ENCODE data around the gene ATIC.
"Not testable (repeated sequence)": the region's sequence is repeated elsewhere in the genome, so short reads cannot be mapped to it uniquely, and the experiment has no call there.

The ATIC gene

DNA sequence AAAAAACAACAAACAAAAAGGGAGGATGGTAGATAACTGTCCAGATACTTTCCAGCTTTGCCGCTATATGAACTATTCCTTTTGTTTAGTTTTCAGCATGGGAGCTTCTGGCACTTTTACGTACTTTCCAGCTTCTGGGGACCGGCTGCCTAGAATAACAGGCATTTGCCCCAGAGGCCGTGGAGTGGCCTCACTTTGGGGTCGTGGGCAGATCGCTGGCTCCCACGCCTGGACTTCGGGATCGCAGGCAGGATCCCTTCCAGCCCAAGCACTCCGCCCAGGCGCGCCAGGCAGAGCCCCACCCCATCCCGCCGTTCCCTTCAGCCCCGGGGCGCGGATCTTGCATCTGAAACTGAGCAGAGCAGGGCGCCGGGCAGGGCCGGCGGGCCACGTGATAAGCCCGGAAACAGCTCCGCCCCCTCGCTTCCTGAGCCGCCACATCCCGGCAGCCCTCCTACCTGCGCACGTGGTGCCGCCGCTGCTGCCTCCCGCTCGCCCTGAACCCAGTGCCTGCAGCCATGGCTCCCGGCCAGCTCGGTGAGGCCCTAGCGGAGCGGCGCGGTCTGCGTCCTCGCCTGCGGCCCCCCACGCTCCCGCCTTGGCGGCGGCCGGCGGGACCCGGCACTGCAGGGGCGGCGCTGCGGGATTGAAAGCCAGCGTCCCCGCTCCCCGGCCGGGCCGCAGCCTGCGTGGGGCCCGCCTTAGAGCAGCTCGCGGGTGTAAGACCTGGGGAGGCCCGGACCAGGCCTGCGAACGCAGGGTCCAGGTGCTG lies at the start of gene ATIC:
Gene ATIC (plus strand): TSS at position 435 of the 772 bp plus-strand sequence. CDS start 84 bp downstream, at position 519.
- DNase-seq: peak; percentile 61

DNA sequence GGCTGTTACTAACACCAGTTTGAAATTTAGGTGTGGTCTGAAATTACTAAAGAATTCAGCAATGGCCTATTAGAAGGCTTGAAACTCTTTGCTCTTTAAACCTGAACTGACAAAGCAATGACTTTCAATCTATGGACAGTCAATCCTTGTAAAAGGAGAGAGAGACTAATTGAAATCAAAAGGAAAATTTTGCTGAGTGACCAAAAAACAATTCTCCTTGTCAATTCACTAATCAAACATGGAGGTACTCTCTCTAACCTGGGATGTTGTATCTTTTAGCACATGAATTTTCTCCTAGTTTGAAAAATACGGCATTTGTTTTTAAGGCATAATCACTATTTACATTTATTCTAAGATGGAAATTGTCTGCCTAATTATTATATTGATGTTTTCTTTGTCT lies 49.6 kb upstream of the ATIC start:
- DNase-seq: no peak

DNA sequence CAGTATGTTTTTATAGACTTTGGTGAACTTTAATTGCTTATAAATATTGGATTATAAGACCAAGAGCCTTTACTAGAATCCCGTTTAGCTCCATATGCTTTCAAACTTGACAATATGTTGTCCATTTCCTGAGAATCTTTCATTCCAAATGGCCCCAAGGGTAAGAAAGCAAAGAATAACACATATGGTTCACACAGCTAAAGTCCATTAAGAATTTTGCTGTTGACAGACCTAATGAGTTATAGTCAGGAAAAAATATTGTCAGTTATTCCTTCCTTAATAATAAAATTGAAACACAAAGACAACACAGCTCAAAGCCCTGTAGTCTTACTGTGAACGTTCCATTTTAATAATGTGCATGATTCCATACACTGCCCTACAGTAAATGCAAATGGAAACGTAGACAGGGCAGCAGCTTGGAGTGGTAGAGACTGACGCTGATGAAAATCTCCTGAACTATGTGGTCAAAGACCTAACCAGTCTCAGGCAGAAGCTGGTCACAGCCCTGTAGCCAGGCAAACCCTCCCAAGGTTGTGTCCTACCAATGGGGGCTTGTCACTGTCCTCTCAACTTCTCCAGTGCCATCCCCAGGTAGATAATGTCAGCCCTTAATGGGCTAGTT lies 49.0 kb upstream of the ATIC start:
- DNase-seq: no peak

DNA sequence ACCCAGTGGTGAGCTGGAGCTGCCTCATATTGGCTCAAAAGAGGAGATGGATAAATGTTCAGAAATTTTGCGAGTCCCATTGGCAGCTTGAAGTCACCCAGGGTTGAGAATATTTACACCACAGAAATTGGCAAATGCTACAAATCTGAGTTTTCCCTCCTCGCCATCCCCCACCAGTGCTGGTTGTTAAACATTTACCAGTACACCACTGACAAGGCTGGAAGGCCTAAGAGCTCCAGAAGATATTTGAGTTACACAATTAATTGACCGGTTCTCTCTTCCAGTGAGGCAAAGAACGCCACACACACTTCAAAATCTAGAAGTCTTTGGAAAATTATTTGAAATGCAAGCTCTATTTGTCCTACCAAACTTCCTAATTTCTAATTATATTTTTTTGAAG lies 47.5 kb upstream of the ATIC start:
- DNase-seq: no peak

DNA sequence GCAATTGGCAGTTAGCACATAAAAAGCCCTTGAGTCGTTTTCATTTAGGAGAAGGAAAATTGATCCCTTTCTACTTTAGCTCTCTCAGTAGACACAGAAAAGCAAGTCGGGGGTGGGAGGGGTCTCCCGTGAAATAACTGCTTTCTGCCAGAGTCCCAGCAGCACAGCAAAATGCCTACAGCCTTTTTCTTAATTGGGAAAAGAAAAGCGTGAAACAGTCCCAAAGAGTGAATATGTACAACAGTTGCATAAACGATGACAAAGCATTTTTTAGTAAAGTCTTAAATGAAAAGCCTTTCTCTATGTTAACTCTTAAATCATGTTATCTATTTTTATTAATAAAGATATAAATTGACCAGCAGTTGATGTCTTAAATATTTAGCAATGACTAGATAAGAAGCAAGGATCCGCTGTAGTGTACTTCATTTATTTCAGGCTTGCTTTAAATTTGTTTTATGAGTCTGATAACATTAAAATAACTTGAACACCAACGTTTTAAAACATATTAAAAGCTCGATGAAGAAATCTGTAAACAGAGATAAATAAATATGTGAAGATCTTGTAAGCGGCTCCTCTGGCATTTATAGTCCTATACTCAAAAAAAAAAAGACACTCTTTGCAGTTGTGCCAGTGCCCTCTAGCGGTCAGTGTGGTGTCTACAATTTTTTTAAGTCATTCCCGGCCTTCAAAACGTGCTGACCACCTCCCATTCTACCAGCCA lies 42.3 kb upstream of the ATIC start:
- DNase-seq: peak; percentile 59

DNA sequence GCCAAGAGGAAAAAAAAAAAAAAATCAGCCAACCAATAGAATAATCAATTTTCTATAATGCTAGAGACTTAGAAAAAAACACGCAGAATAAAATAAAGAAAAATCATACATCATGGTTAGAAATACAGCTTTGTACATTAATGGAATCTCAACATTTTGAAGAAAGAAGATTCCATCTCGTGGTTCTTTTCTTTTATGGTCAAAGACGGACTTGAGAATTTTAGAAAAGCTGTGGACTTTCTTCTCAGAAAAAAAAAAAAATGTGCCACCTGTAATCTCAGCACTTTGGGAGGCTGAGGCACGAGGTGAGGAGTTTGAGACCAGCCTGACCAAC lies 41.8 kb upstream of the ATIC start:
- DNase-seq: no peak

DNA sequence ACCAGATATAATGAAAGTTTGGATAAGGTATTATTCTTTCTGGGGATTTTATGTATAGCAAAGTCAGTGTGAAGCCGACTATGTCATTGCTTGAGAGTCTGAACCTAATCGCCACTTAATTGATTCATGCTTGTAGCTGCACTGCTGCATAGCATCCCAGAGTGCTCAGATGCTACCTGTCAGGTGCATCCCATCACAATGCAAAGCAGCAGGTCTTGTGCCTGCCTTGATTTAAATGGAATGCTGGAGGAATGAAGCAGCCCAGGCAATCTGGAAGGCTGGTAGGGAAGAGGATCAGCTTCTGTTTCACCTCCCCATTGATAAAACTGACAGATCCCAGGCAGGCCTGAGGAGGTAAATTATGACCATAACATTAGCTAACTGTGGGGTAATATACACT lies 40.4 kb upstream of the ATIC start:
- DNase-seq: no peak

DNA sequence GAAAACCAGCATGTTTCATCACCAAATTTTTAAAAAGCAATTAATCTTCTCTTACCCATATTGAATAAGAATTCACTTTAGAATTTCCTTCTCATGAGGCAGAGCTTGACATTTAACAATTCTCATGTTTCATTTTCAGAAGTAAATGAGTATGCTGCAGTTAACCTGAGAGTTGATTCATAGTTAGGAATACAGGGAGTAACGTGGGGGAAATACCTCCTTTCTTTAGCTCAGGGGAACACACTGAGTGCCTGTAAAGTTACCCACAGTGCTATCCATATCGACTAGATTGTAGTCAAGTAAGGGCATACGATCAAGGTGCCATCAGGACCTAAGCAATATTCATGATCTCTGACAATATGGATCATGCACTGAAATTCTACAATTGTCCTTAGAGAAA lies 38.9 kb upstream of the ATIC start:
- no peak for DNase-seq

DNA sequence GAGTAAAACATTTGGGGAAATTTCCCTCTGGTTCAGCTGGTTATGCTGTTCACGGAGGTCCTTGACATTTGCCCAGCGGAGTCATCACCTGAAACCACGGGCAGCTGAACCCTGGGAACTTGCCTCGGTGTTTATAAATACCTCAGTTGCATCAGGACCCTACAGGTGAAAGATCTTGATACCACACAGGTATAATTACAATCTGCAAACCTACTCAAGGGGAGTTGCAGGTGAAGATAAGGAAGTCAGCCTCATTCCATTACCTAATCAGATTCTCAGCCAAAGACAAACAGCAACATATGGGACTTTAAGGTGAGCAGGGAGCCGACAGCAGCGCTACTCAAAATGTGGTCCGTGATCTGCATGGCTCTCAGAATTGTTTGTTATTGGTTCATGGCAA lies 37.0 kb upstream of the ATIC start:
- no peak for DNase-seq

DNA sequence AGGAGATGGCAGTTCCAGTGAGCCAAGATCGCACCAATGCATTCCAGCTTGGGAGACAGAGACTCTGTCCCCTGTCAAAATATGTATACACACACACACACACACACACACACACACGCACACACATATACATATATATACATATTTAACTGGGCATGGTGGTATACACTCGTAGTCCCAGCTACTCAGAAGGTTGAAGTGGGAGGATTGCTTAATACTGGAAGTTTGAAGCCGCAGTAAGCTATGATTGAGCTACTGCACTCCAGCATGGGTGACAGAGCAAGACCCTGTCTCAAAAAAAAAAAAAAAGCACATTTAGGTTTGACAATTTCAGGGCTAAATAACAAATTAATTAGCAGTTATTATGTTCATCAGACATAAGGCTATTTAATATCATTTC lies 36.0 kb upstream of the ATIC start:
- no peak for DNase-seq

DNA sequence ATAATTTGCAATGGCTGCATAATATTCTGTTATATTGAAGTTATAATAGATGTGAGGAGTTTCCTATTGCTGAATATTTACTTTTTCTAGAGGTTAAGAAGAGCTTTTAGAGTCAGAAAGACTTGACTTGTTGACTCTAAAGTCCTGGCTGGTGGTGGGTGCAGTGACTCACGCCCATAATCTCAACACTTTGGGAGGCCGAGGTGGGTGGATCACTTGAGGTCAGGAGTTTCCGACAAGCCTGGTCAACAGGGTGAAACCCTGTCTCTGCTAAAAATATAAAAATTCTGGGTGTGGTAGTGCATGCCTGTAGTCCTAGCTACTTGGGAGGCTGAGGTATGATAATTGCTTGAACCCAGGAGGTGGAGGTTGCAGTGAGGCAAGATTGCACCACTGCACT lies 33.9 kb upstream of the ATIC start:
- DNase-seq: no peak

DNA sequence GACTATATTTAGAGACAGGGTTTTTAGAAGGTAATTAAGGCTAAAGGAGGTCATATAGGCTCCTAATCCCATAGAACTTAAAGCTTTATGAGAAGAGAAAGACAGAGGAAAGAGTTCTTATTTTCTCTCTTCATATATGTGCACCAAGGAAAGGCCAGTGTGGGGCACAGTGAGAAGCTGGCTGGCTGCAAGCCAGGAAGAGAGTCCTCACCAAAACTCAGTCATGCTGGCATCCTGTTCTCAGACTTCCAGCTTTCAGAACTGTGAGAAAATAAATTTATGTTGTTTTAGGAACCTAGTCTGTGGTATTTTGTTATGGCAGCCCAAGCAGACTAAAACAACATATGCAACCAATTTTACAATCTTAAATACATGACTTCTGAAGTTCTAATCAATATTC lies 31.5 kb upstream of the ATIC start:
- DNase-seq: no peak

DNA sequence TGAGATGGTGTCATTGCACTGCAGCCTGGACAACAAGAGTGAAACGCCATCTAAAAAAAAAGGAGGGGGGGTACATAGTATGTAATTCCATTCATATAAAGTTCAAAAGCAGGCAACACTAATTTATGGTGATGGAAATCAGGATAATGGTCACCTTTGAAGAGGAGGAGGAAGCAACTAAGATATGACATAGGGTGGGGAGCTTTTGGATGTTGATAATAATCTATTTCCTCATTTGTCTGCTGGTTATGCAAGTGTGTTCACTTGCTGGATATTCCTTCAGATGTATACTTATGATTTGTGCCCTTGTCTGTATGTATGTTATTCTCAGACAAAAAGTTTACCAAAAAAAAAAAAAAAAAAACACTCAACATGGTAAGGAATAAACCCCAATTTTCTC lies 28.6 kb upstream of the ATIC start:
- DNase-seq: no peak

DNA sequence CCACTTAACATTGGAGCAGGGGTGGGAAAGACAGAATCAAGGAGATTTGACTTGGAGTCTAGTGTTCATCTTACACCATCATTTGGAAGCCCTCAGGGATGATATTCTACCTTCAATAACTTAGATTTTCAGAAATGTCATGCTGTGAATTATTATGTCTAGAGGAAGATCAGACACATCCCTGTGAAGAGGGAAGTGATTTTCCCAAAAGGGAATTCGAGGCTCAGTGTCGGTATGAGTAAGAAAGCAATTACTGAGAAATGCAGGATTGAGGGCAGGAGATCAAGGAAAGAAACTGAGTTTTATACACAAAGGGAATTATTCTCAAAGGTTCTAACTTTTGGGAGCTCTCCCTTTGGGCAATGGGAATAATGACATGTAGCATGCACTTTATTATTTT lies 25.6 kb upstream of the ATIC start:
- no peak for DNase-seq

DNA sequence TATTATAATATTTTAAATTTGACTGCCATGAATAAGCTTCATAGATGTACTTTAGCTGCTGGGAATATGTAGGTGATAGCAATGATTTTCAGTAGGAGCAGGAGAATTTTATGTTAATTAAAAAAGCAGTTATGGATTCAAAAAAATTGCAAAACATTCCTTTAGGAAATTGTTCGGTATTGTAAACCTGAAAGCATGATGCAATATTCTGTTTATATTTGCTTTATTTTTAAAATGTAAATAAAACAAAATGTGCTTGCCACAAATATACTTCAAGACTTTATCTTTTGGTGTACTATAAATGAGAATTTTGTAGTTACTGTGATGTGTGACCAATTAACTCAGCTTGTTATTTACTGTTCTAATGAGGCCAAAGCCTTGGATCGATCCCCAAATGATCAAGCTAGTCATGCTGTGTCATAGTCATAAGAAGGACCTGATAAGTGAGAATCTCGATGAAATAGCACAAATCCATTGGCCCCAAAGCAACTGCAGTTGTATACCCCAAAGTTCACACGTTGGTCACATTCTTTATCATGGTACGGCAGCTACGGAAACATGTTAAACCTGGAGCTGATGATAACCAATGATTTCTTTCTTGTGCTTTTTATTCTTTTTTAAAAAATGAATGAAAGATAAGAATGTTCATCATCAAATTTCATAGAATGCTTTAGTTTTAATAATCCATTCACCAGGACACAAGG lies 23.6 kb upstream of the ATIC start:
- no peak for DNase-seq

DNA sequence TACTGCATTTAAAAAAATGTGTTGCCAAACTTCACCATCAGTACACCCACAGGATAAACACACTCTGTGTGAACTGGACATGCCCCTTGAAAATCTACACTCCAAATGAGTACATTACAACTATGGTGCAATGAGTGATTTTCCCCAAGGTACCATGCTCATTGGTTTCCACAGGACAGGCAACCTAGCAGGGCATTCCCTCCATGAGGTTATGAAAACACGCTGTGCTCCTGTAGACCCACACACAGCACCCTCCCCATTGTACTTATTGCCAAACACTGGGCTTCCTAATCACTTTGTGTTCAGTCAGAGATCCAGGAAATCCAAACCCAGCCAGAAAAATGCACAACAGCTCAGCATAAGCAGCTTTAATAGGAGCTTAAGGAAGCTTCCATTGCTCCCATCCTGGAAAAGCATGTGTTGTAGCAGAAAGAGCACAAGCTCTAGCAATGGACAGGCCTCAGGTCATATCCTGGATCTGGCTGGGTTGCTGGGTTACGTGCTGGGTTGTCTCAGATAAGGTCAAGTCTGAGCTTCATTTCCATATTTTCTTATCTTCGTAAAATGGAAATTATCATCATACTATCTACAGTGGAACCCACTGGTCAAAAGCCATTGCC lies 20.8 kb upstream of the ATIC start:
- no peak for DNase-seq

DNA sequence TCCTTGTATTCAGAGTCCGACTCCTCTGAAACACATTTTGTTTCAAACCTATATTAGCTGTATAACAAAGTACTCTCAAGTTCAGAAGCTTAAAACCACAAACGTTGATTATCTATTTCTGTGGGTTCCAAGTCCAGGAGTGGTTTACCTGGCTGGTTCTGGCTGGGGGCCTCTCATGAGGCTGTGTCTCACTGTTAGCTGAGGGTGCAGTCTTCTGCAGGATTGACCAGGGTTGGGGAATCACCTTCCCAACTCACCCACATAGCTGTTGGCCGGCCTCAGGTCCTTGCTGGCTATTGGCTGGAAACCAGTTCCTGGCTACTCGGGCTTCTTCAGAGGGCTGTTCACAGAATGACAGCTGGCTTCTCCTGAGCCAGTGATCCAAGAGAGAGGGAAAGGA lies 18.0 kb upstream of the ATIC start:
- DNase-seq: peak; percentile 12

DNA sequence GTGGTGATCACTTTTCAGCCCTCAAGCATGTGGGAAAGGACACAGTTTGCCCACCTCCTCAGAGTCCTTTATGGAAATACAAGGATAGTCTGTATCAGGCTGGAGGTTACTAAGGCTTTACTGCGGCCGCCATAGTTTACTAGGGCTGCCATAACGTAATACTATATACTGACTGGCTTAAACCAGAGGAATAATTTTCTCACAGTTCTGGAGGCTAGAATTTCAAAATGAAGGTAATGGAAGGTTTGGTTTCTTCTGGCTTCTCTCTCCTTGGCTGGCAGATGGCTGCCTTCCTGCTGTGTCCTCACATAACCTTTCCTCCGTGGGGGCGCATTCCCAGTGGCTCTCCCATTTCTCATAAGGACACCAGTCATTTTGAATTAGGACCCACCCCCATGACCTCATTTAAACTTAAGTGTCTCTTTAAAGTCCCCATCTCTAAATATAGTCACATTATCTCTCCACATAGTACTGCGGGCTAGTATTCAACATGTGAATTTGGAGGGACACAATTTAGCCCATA lies 12.5 kb upstream of the ATIC start:
- DNase-seq: no peak

DNA sequence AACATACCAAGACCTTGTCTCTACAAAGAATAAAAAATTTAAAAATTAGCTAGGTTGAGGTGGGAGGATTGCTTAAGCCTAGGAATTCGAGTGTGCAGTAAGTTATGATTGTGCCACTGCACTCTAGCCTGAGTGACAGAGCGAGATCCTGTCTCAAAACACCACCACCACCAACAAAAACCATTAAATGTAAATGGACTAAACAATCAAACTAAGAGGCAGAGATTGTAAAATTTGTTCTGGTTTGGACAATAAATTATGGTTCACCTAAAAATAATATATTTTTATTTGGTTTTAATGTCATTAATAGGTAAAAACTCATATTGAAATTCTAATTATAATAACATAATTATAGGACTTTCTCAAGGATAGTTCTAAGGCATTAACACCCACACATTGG lies 9.9 kb upstream of the ATIC start:
- DNase-seq: no peak

DNA sequence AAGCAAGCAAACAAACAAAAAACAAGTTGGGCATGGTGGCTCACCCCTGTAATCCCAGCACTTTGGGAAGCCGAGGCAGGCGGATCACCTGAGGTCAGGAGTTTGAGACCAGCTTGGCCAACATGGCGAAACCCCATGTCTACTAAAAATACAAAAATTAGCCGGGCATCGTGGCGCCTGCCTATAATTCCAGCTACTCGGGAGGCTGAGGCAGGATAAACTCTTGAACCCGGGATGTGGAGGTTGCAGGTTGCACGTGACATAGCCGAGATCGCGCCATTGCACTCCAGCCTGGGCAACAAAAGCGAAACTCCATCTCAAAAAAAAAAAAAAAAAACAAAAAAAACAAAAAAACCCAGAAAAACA lies 617 bp upstream of the ATIC start:
- not testable (repeated sequence) for DNase-seq

DNA sequence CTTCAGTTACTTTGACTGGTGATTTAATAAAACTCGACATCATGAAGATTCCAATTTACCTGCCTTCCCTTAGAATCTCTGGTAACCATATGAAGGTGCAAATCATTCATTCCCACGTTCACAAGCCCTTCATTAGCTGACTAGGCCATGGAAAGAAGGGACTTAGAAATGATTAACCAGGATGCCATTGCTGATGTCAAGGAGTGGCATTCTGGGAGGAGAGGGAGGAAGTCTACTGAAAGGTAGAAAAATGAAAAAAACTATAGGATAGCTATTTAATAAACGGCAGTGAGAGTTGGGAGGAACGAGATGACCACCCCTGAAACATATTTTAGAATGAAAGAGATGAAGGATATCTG lies 1.4 kb downstream of the ATIC start:
- no peak for DNase-seq

DNA sequence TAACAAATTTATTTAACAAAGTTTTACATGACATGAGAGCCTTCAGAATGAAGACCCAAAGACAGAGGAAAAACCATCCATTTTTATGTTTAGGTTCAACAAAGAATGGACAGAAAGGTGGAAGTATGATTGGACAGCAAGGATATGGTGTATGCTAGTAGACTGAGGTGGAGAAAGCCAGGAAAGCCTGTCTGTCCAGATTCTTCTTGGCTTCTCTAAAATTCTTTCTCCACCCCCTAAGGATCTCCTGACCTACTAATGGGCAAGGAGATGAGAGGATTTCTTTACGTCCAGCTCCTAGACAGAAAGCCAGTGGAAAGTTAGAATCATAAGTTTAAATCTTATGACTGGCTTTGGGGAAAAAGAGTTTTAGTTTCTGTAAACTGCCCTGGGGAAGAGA lies 3.0 kb downstream of the ATIC start:
- no peak for DNase-seq

DNA sequence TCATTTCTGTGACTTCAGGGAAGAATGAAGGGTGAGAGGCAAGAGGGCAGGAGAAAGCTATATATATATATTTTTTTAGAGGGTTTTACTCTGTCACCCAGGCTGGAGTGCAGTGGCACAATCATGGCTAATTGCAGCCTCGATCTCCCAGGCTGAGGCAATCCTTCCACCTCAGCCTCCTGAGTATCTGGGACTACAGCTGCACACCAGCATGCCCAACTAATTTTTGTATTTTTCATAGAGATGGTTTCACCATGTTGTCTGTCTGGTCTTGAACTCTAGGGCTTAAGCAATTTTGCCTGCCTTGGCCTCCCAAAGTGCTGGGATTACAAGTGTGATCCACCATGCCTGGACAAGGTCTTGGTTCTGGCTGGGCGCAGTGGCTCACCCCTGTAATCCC lies 3.4 kb downstream of the ATIC start:
- no peak for DNase-seq

All from NCI-H2107 (cell line).